Stimulated activated CD8-positive, alpha-beta memory T cell treated with anti-CD3 and anti-CD28 coated beads, Interleukin-4, amount 100 ng/mL, for 4 hours (primary cell): ENCODE results near the gene SUPT5H.

ENCODE experiments used
- DNase-seq, 2 donors: peaks; one replicate each; pipeline ENCODE4 v3.0.0-alpha.2; 2020; ENCODE audit warnings: low read depth in 2 of 2, low spot score in 1 of 2

The SUPT5H gene

GRCh38 chr19:39518975-39519374, 73.6 kb downstream of the SUPT5H start:
- no peak for DNase-seq

- DNase-seq, result no peak
Measured at GRCh38 chr19:39520541-39521484, 75.4 kb downstream of the SUPT5H start.

GRCh38 chr19:39524495-39524894, 79.1 kb downstream of the SUPT5H start:
- no peak for DNase-seq

- no peak for DNase-seq
Measured at GRCh38 chr19:39525205-39525604, 79.8 kb downstream of the SUPT5H start.
